ENCODE results near the gene RNF157. TPM values are rescaled to one million over a fixed set of nuclear protein-coding genes. Genes with fewer than 3 reads are reported as not detected.

Gene RNF157
- total RNA-seq, 4 donors from 2014 or later = 32.5 to 164 (median 54.8) TPM

DNA sequence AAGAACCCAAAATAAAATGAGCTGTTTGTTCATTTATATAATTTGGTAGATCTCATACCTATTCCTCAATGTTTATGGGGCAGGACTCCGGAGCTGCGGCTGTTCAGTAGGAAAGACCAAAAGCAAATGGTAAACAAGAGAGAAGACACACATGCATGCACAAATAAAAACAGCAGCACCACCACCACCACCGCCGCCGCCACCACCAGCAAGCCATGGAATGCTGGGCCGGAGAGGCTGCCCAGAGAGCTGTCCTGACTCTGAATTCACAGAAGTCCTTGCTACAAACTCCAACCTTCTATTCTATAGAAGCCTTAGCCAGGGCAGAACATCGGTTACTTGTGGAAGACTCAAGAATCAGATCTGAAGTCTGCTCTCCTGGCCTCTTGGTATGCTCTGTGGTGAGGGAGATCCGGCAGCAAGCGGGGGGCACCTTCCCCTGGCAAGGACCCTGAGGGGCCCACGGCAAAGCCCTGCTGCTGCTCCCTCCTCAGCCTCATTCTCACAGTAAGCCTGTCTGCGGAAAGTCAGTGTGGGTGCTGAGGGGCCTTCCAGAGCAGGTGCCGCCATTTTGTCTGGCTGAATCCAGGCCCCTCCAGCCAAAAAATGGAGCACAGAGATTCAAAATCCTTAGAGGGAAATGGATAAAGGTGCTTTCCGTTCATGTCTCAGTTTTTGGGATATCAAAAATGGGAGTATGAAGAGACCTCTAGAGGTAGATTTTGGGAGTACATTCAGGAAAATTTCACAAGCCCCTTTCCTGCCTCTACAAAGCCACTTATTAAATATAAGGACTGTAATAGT, 92.9 kb downstream of the RNF157 start:
- no peak for TF ChIP-seq EP300 (IDR thresholded peaks at IDR 0.05; ENCODE audit: low read depth)
- TF ChIP-seq, protein P1, sequence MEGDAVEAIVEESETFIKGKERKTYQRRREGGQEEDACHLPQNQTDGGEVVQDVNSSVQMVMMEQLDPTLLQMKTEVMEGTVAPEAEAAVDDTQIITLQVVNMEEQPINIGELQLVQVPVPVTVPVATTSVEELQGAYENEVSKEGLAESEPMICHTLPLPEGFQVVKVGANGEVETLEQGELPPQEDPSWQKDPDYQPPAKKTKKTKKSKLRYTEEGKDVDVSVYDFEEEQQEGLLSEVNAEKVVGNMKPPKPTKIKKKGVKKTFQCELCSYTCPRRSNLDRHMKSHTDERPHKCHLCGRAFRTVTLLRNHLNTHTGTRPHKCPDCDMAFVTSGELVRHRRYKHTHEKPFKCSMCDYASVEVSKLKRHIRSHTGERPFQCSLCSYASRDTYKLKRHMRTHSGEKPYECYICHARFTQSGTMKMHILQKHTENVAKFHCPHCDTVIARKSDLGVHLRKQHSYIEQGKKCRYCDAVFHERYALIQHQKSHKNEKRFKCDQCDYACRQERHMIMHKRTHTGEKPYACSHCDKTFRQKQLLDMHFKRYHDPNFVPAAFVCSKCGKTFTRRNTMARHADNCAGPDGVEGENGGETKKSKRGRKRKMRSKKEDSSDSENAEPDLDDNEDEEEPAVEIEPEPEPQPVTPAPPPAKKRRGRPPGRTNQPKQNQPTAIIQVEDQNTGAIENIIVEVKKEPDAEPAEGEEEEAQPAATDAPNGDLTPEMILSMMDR (IDR thresholded peaks at IDR 0.05) = peak; percentile 19 to 46 (median 40)
- TF ChIP-seq POLR2A (IDR thresholded peaks at IDR 0.05) = no peak

DNA sequence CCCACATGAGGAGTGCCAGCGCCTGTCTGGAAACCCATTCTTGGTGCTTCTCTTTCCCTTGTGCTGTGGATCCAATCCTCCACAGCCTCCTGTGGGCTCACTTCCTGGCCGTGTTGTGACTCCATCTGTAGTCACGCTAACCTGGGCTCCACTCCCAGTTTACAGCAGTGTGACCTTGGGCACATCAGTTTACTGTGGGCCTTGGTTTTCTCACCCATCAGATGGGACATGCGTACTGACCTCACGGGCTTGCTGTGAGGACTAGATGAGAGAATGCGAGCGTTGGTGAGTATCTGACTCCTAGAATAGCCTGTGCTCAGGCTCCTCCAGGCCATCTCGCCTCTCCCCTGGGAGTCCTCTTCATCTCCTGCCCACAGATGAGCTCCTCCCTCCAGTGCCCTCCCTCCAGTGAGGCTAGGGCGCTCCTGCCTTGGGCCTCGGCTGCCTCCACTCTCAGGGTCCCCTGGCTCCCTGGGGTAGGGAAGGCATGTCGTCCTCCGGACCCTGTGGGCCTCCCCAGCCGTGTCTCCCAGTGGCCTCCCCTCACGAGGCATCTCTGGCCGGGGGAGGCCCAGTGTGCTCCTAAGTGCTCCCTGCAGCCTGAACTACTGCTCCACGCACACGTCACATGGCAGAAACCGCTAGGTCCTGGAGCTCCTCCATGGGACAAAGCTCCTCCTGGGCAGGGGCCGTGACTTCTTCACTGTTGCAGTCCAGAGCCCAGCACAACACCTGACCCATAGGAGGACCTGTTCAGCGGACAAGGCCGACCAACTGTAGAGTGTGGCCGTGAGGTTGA, 94.0 kb downstream of the RNF157 start:
- Histone ChIP-seq H3K4me1 (peaks cover 0 to 17% (median 8%) of the 10 kb centered on the region in 4 donors), H3K4me3 (no peak overlapping the region), H3K36me3 (no peaks in the 10 kb centered on the region), H3K9me3 (no peaks in the 10 kb centered on the region), H3K27ac (peak overlapping the region; percentile 39 to 61 (median 56)), H3K27me3 (no peaks in the 10 kb centered on the region)
- TF ChIP-seq, protein P1 (IDR thresholded peaks at IDR 0.05) = no peak
- TF ChIP-seq POLR2A (IDR thresholded peaks at IDR 0.05) = no peak
- no peak for TF ChIP-seq EP300 (IDR thresholded peaks at IDR 0.05; ENCODE audit: low read depth)
- in situ Hi-C loops (cut with MboI; ENCODE audit: low pct_ligation_motif_present in 1 of 4, low pct_unique_long_range_greater_than_20kb in 1 of 4, low sequenced_read_pairs in 3 of 4) (no loop called here), intact Hi-C loops (cut with DNase I; ENCODE audit: low total_unique reads) (no loop called here)
- 94 to 100% methylated on average over 1 to 21 of the region's 22 CpGs for WGBS, 2 donors (ENCODE audit: low coverage in 1 of 2)
- DNase-seq = no peak

More for the DNA sequence above, 92.9 kb downstream of the RNF157 start:
- Histone ChIP-seq H3K4me1 (peaks cover 0 to 8% (median 2%) of the 10 kb centered on the region in 4 donors), H3K9me3 (no peaks in the 10 kb centered on the region), H3K27ac (no peak overlapping the region), H3K36me3 (no peaks in the 10 kb centered on the region), H3K4me3 (no peak overlapping the region), H3K27me3 (no peaks in the 10 kb centered on the region)
- in situ Hi-C loops (cut with MboI; ENCODE audit: low pct_ligation_motif_present in 1 of 4, low pct_unique_long_range_greater_than_20kb in 1 of 4, low sequenced_read_pairs in 3 of 4) (no loop called here), intact Hi-C loops (cut with DNase I; ENCODE audit: low total_unique reads) (no loop called here)
- no peak for DNase-seq
- WGBS, 2 donors (ENCODE audit: low coverage in 1 of 2) = 74 to 89% methylated on average over 3 to 13 of the region's 13 CpGs

DNA sequence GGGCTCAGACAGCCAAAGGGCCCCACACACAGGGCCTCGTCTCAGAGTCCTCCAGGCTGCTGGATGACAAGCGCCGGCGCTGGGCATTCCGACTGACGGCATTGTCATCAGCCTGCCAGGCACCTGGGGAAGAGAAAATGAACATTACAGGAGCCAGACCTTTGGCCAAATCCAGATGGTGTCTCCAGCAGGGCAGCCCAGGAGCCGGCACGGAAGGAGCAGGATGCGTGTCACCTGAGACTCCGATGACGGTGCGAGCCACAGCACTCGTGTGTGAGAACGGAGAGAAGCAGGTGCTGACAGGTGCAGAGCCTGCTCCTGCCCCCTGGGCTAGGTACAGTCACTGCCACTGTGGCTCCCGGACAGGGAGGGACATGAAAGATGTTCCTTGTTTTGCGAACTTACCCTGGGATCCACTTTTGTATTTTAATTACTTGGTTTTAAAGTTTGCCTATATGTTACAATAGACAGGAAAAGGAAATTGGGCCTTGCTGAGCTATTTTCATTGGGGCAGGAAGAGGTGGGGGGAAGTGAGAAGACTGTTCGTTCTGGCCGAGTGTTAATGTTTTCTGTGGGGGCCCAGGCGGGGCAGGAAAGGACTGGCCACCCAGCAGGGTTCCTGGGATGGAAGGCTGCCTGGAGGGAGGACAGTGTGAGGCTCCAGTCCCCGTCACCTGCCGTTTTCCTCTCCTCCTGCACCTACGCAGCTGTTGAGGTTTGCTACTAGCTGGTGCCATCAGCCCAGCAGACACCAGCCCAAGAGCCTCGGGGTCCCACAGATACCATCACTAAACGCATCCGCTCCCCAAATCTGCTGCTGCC, 94.9 kb downstream of the RNF157 start:
- Histone ChIP-seq H3K4me3 (no peak overlapping the region), H3K4me1 (peaks cover 0 to 22% (median 15%) of the 10 kb centered on the region in 4 donors), H3K27me3 (peaks cover 6% of the 10 kb centered on the region), H3K9me3 (no peaks in the 10 kb centered on the region), H3K27ac (peak overlapping the region; percentile 39 to 61 (median 56)), H3K36me3 (no peaks in the 10 kb centered on the region)
- DNase-seq = peak; percentile 47
- 77 to 80% methylated on average over 15 to 25 of the region's 25 CpGs for WGBS, 2 donors (ENCODE audit: low coverage in 1 of 2)
- intact Hi-C loops (cut with DNase I; ENCODE audit: low total_unique reads) = no loop called here
- TF ChIP-seq POLR2A (IDR thresholded peaks at IDR 0.05) = no peak
- TF ChIP-seq EP300 (IDR thresholded peaks at IDR 0.05; ENCODE audit: low read depth) = no peak
- TF ChIP-seq POLR2AphosphoS5 (IDR thresholded peaks at IDR 0.05) = no peak
- TF ChIP-seq, protein P1 (IDR thresholded peaks at IDR 0.05) = no peak
- in situ Hi-C loops (cut with MboI; ENCODE audit: low pct_ligation_motif_present in 1 of 4, low pct_unique_long_range_greater_than_20kb in 1 of 4, low sequenced_read_pairs in 3 of 4) = no loop called here

Data from transverse colon (tissue), 4 donors.